Stimulated activated naive CD8-positive, alpha-beta T cell treated with anti-CD3 and anti-CD28 coated beads, Interleukin-15, amount 100 ng/mL, for 72 hours (primary cell): ENCODE data around the gene POP4.

ENCODE experiments used
- ATAC-seq: fragments of 150-1000 bp; cut with Tn5 transposase; 2 replicates; pipeline ENCODE4 v1.10.0; 2021; ENCODE audit warnings: mild to moderate bottlenecking, moderate library complexity
- DNase-seq, 2 donors: peaks; one replicate each; pipeline ENCODE4 v3.0.0; 2021 to 2022
- H3K27ac Mint-ChIP-seq, 2 donors: one replicate each; pipeline ENCODE4 v1.8.0; 2022; ENCODE audit warnings: mild to moderate bottlenecking in 2 of 2, mixed read lengths in 2 of 2, moderate library complexity in 2 of 2
- H3K27me3 Mint-ChIP-seq: one replicate; pipeline ENCODE4 v1.8.0; 2022; ENCODE audit warnings: mixed read lengths
- H3K4me1 Mint-ChIP-seq: one replicate; pipeline ENCODE4 v1.8.0; 2022; ENCODE audit warnings: mild to moderate bottlenecking, mixed read lengths
- H3K4me3 Mint-ChIP-seq, 2 donors: one replicate each; pipeline ENCODE4 v1.8.0; 2022; ENCODE audit warnings: mild to moderate bottlenecking in 2 of 2, mixed read lengths in 2 of 2, moderate library complexity in 1 of 2
- H3K9me3 Mint-ChIP-seq, 2 donors: one replicate each; pipeline ENCODE4 v1.8.0; 2022; ENCODE audit warnings: mixed read lengths in 2 of 2

POP4 gene

GRCh38 chr19:29651622-29652394 is 45.7 kb downstream of the POP4 start:
- Mint-ChIP-seq H3K27ac (no peak overlapping the region), H3K9me3 (no peaks in the 10 kb centered on the region), H3K27me3 (no peaks in the 10 kb centered on the region), H3K4me3 (no peak overlapping the region), H3K4me1 (peaks cover 11% of the 10 kb centered on the region)
- DNase-seq (no peak), ATAC-seq (no peak)

- Mint-ChIP-seq H3K4me3 (no peak overlapping the region), H3K27me3 (no peaks in the 10 kb centered on the region), H3K4me1 (peaks cover 11% of the 10 kb centered on the region), H3K9me3 (no peaks in the 10 kb centered on the region), H3K27ac (no peak overlapping the region)
- ATAC-seq (no peak), DNase-seq (no peak)
These were observed 47.3 kb downstream of the POP4 start for GRCh38 chr19:29653398-29653797.

- no peak overlapping the region for H3K27ac Mint-ChIP-seq
- DNase-seq, result no peak
- H3K4me1 Mint-ChIP-seq, result peaks cover 20% of the 10 kb centered on the region
- H3K27me3 Mint-ChIP-seq, result no peaks in the 10 kb centered on the region
- no peak overlapping the region for H3K4me3 Mint-ChIP-seq
- no peaks in the 10 kb centered on the region for H3K9me3 Mint-ChIP-seq
- no peak for ATAC-seq
These were observed 49.7 kb downstream of the POP4 start for GRCh38 chr19:29655648-29656335.

GRCh38 chr19:29658221-29658991 is 52.3 kb downstream of the POP4 start:
- Mint-ChIP-seq H3K27me3 (no peaks in the 10 kb centered on the region), H3K4me1 (peaks cover 43% of the 10 kb centered on the region), H3K4me3 (no peak overlapping the region), H3K9me3 (no peaks in the 10 kb centered on the region), H3K27ac (peak overlapping the region in 1 of 2 donors; percentile 23)
- no peak for ATAC-seq
- DNase-seq, result no peak

- Mint-ChIP-seq H3K27ac (no peak overlapping the region), H3K27me3 (no peaks in the 10 kb centered on the region), H3K4me1 (peaks cover 48% of the 10 kb centered on the region), H3K4me3 (peak overlapping the region; percentile 5 to 67), H3K9me3 (no peaks in the 10 kb centered on the region)
- DNase-seq, result peak in 1 of 2 donors; percentile 34
- no peak for ATAC-seq
These were observed 54.8 kb downstream of the POP4 start for GRCh38 chr19:29660835-29661234.

GRCh38 chr19:29662278-29662603 is 56.2 kb downstream of the POP4 start:
- no peaks in the 10 kb centered on the region for H3K9me3 Mint-ChIP-seq
- ATAC-seq (no peak), DNase-seq (no peak)
- peaks cover 56% of the 10 kb centered on the region for H3K4me1 Mint-ChIP-seq
- peak overlapping the region; percentile 47 to 76 for H3K4me3 Mint-ChIP-seq
- H3K27ac Mint-ChIP-seq, result peak overlapping the region; percentile 88 to 91
- H3K27me3 Mint-ChIP-seq, result no peaks in the 10 kb centered on the region

- Mint-ChIP-seq H3K27me3 (no peaks in the 10 kb centered on the region), H3K4me3 (peak overlapping the region; percentile 47 to 76), H3K4me1 (peaks cover 62% of the 10 kb centered on the region), H3K9me3 (no peaks in the 10 kb centered on the region), H3K27ac (peak overlapping the region; percentile 88 to 91)
- DNase-seq (peak in 1 of 2 donors; percentile 39), ATAC-seq (no peak)
These were observed 56.7 kb downstream of the POP4 start for GRCh38 chr19:29662604-29663404.

GRCh38 chr19:29663861-29664752 is 58.0 kb downstream of the POP4 start:
- no peak for DNase-seq
- Mint-ChIP-seq H3K27me3 (no peaks in the 10 kb centered on the region), H3K4me3 (peak overlapping the region; percentile 84 to 92), H3K4me1 (peaks cover 75% of the 10 kb centered on the region), H3K9me3 (no peaks in the 10 kb centered on the region), H3K27ac (peak overlapping the region in 1 of 2 donors; percentile 23)
- ATAC-seq, result no peak

GRCh38 chr19:29664753-29665214 is 58.7 kb downstream of the POP4 start:
- H3K9me3 Mint-ChIP-seq, result no peaks in the 10 kb centered on the region
- peak overlapping the region; percentile 84 to 92 for H3K4me3 Mint-ChIP-seq
- no peaks in the 10 kb centered on the region for H3K27me3 Mint-ChIP-seq
- H3K27ac Mint-ChIP-seq, result no peak overlapping the region
- ATAC-seq, result peak; percentile 51
- H3K4me1 Mint-ChIP-seq, result peaks cover 82% of the 10 kb centered on the region
- no peak for DNase-seq

- H3K27me3 Mint-ChIP-seq, result no peaks in the 10 kb centered on the region
- DNase-seq (peak; percentile 88 to 91), ATAC-seq (peak; percentile 81)
- peaks cover 83% of the 10 kb centered on the region for H3K4me1 Mint-ChIP-seq
- peak within 1 kb of the TSS; percentile 84 to 92 for H3K4me3 Mint-ChIP-seq
- peak within 1 kb of the TSS; percentile 69 to 74 for H3K27ac Mint-ChIP-seq
- no peaks in the 10 kb centered on the region for H3K9me3 Mint-ChIP-seq
These were observed 59.2 kb downstream of the POP4 start, which contains the start of gene PLEKHF1 for GRCh38 chr19:29665215-29665825. Gene PLEKHF1, plus strand, starts transcription at chr19:29665461. Its CDS starts 8,379 bp downstream, at chr19:29673840.

GRCh38 chr19:29665826-29666577 is 59.9 kb downstream of the POP4 start:
- Mint-ChIP-seq H3K4me1 (peaks cover 83% of the 10 kb centered on the region), H3K9me3 (no peaks in the 10 kb centered on the region), H3K4me3 (peak overlapping the region; percentile 84 to 92), H3K27ac (peak overlapping the region; percentile 69 to 74), H3K27me3 (no peaks in the 10 kb centered on the region)
- ATAC-seq, result no peak
- DNase-seq, result peak in 1 of 2 donors; percentile 43
